NB4 (cell line): ENCODE data around the gene CNTN6.

ENCODE experiments used
- CTCF ChIP-seq: IDR thresholded peaks from one replicate; pipeline ENCODE4 v1.5.1; 2012; ENCODE audit warnings: low read depth, low read length
- MAX ChIP-seq: IDR thresholded peaks from 2 replicates; pipeline ENCODE4 v1.6.1; 2011; ENCODE audit warnings: low read depth, low read length
- POLR2A ChIP-seq: IDR thresholded peaks from 2 replicates; pipeline ENCODE4 v1.6.1; 2011; ENCODE audit warnings: mild to moderate bottlenecking; ENCODE audit not compliant: insufficient read length; ENCODE audit errors: extremely low read depth

DNA sequence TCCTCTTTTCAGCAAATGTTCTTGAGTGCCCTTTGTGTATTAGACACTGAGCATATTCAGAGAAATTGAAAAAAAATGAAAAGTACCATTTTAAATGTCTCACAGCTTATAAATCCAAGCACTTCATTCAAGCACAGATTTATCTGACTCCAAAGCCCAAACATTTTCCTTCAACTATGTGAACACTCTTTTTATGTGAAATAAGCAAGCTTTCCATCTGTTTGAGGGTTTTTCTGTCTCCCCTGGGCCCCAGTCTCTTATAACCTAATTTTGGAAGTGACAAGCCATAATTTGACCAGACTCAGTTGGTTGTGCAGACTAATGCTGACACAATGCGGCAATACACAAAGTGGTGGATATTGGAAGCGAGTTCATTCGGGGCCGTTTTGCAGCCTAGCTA lies 170.3 kb downstream of the CNTN6 start:
- TF ChIP-seq CTCF (no peak), POLR2A (no peak), MAX (no peak)
